Gastrocnemius medialis (tissue), 4 donors: ENCODE data around the gene CD48. TPM values are rescaled to one million over a fixed set of nuclear protein-coding genes. Genes with fewer than 3 reads are reported as not detected.
"Not testable (repeated sequence)": the region's sequence is repeated elsewhere in the genome, so short reads cannot be mapped to it uniquely, and the experiment has no call there.

ENCODE experiments used
- ATAC-seq, 2 donors: fragments of 150-250 bp; one replicate each; pipeline ENCODE4 v1.9.1; 2016
- DNase-seq, 2 donors: peaks; one replicate each; pipeline ENCODE4 v3.0.0-alpha.2; 2019
- H3K27ac ChIP-seq, 4 donors: fragments of 200-600 bp; sonication (generic); 1 replicate in 1 of 4; 2 replicates in 3 of 4; pipeline ENCODE4 v1.5.1; 2016 to 2018; ENCODE audit warnings: mild to moderate bottlenecking in 2 of 4, moderate library complexity in 1 of 4
- H3K27me3 ChIP-seq, 3 donors: fragments of 200-600 bp; sonication (generic) in 2 of 3; 1 replicate in 1 of 3; 2 replicates in 2 of 3; pipeline versions ENCODE4 v1.5.1 to v1.6.0; 2016 to 2019; ENCODE audit warnings: mild to moderate bottlenecking in 1 of 3, moderate library complexity in 1 of 3
- H3K36me3 ChIP-seq, 2 donors: fragments of 200-600 bp; sonication (generic) in 1 of 2; one replicate each; pipeline ENCODE4 v1.5.1; 2017 to 2018
- H3K4me1 ChIP-seq, 2 donors: fragments of 200-600 bp; sonication (generic) in 1 of 2; one replicate each; pipeline ENCODE4 v1.5.1; 2016 to 2017; ENCODE audit warnings: mild to moderate bottlenecking in 2 of 2
- H3K4me3 ChIP-seq, 4 donors: fragments of 200-600 bp; sonication (generic) in 3 of 4; 1 replicate in 1 of 4; 2 replicates in 3 of 4; pipeline ENCODE4 v1.5.1; 2016 to 2019; ENCODE audit warnings: mild to moderate bottlenecking in 2 of 4
- H3K9me3 ChIP-seq, 3 donors: fragments of 200-600 bp; sonication (generic) in 2 of 3; 1 replicate in 1 of 3; 2 replicates in 2 of 3; pipeline ENCODE4 v1.5.1; 2016 to 2019
- CTCF ChIP-seq, 5 experiments: fragments of 450-650 bp in 3 of 5; fragments of 200-600 bp in 2 of 5; sonication (generic) in 2 of 5; IDR thresholded peaks in 4 of 5; conservative IDR thresholded peaks in 1 of 5; 1 replicate in 4 of 5; 2 replicates in 1 of 5; pipeline ENCODE4 v1.5.1; 2016 to 2019; ENCODE audit warnings: antibody characterized with exemption in 5 of 5, mild to moderate bottlenecking in 3 of 5, moderate library complexity in 3 of 5
- POLR2A ChIP-seq, 2 donors: fragments of 450-650 bp; IDR thresholded peaks; one replicate each; pipeline ENCODE4 v1.6.1; 2017; ENCODE audit warnings: antibody characterized with exemption in 2 of 2, mild to moderate bottlenecking in 2 of 2, moderate library complexity in 2 of 2
- in situ Hi-C, 4 donors: fragments of 200-750 bp; cut with MboI; loops; one replicate each; pipeline versions ENCODE4 v1.15.0 to v1.8.0; 2017; ENCODE audit warnings: low sequenced_read_pairs in 4 of 4
- intact Hi-C: fragments of 100-400 bp; cut with DNase I; formaldehyde crosslinking; loops from one replicate; pipeline ENCODE4 v1.15.1; 2023; ENCODE audit warnings: low total_unique reads
- total RNA-seq, 4 donors: library from RNA; depleted of rRNA; stranded (reverse); fragments of >200 nt; gene quantifications; one replicate each; pipeline versions ENCODE4 v1.1.0 to v1.2.3, GENCODE V29; 2016

Gene CD48
- total RNA-seq, 4 donors from 2014 or later: 0.62 to 1.3 TPM; not detected in 2

GRCh38 chr1:160731990-160732389, 20.4 kb upstream of the CD48 start:
- Histone ChIP-seq H3K27me3 (no peaks in the 10 kb centered on the region), H3K36me3 (no peaks in the 10 kb centered on the region), H3K9me3 (no peaks in the 10 kb centered on the region), H3K4me1 (no peaks in the 10 kb centered on the region), H3K4me3 (no peak overlapping the region), H3K27ac (no peak overlapping the region)
- no peak for DNase-seq
- no peak for TF ChIP-seq POLR2A (IDR thresholded peaks at IDR 0.05)
- no peak for TF ChIP-seq CTCF (IDR thresholded peaks at IDR 0.05 in 4 of 5, conservative IDR thresholded peaks at IDR 0.05 in 1 of 5)
- intact Hi-C loops (no loop called here), in situ Hi-C loops (no loop called here)
- ATAC-seq: no peak

GRCh38 chr1:160731564-160731963, 19.9 kb upstream of the CD48 start:
- H3K9me3 ChIP-seq, ATAC-seq, in situ Hi-C loops, H3K27ac ChIP-seq, intact Hi-C loops, DNase-seq, H3K4me1 ChIP-seq, H3K27me3 ChIP-seq, H3K36me3 ChIP-seq, H3K4me3 ChIP-seq: not testable (repeated sequence)

- no peak for DNase-seq
- no peak for ATAC-seq
- intact Hi-C loops (no loop called here), in situ Hi-C loops (no loop called here)
- Histone ChIP-seq H3K27ac (no peak overlapping the region), H3K4me3 (no peak overlapping the region), H3K27me3 (no peaks in the 10 kb centered on the region), H3K4me1 (no peaks in the 10 kb centered on the region), H3K9me3 (no peaks in the 10 kb centered on the region), H3K36me3 (no peaks in the 10 kb centered on the region)
- TF ChIP-seq POLR2A (IDR thresholded peaks at IDR 0.05): no peak
- no peak for TF ChIP-seq CTCF (IDR thresholded peaks at IDR 0.05 in 4 of 5, conservative IDR thresholded peaks at IDR 0.05 in 1 of 5)
Measured at GRCh38 chr1:160727316-160727640, 15.7 kb upstream of the CD48 start.

GRCh38 chr1:160726498-160727315, 15.1 kb upstream of the CD48 start:
- ATAC-seq (peak; percentile 33 to 51), DNase-seq (peak; percentile 6 to 15)
- Histone ChIP-seq H3K4me3 (no peak overlapping the region), H3K27ac (no peak overlapping the region), H3K9me3 (no peaks in the 10 kb centered on the region), H3K4me1 (no peaks in the 10 kb centered on the region), H3K27me3 (no peaks in the 10 kb centered on the region), H3K36me3 (no peaks in the 10 kb centered on the region)
- in situ Hi-C loops: no loop called here
- intact Hi-C loops: no loop called here
- TF ChIP-seq POLR2A (IDR thresholded peaks at IDR 0.05) (no peak), CTCF (IDR thresholded peaks at IDR 0.05 in 4 of 5, conservative IDR thresholded peaks at IDR 0.05 in 1 of 5) (peak; percentile 23 to 52 (median 50))

GRCh38 chr1:160726114-160726497, 14.5 kb upstream of the CD48 start:
- Histone ChIP-seq H3K9me3 (no peaks in the 10 kb centered on the region), H3K27me3 (no peaks in the 10 kb centered on the region), H3K27ac (no peak overlapping the region), H3K36me3 (no peaks in the 10 kb centered on the region), H3K4me3 (no peak overlapping the region), H3K4me1 (no peaks in the 10 kb centered on the region)
- DNase-seq (no peak), ATAC-seq (no peak)
- intact Hi-C loops (no loop called here), in situ Hi-C loops (no loop called here)
- no peak for TF ChIP-seq CTCF (IDR thresholded peaks at IDR 0.05 in 4 of 5, conservative IDR thresholded peaks at IDR 0.05 in 1 of 5)
- TF ChIP-seq POLR2A (IDR thresholded peaks at IDR 0.05): no peak
